ENCODE measurements around the gene TTC33.
"Not testable (repeated sequence)": the region's sequence is repeated elsewhere in the genome, so short reads cannot be mapped to it uniquely, and the experiment has no call there.

The TTC33 gene

DNA sequence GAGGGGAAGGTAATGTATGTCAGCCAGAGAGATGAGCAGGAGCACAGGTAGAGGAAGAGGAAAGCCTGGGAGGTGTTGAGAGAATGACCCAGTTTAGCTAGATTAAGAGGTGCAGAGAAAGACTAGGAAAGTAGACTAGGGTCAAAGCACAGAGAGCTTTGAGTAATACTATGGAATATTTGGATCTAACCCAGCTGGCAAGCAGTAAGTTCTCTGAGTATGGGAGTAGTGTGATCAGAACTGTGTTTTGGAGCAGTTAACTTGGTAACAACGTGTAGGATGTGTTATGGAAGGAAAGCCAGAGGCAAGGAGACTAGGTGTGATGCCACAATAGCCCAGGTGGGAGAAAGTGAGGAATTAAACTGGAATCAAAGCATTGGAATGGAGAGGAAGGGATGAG, 160.9 kb downstream of the TTC33 start:
- H3K9ac ChIP-seq (ENCODE audit: low read depth, low read length): no peak overlapping the region
- H3K36me3 ChIP-seq (ENCODE audit: insufficient read depth, low read length): no peaks in the 10 kb centered on the region
- no peaks in the 10 kb centered on the region for H3K4me1 ChIP-seq (ENCODE audit: insufficient read depth, low read length)

DNA sequence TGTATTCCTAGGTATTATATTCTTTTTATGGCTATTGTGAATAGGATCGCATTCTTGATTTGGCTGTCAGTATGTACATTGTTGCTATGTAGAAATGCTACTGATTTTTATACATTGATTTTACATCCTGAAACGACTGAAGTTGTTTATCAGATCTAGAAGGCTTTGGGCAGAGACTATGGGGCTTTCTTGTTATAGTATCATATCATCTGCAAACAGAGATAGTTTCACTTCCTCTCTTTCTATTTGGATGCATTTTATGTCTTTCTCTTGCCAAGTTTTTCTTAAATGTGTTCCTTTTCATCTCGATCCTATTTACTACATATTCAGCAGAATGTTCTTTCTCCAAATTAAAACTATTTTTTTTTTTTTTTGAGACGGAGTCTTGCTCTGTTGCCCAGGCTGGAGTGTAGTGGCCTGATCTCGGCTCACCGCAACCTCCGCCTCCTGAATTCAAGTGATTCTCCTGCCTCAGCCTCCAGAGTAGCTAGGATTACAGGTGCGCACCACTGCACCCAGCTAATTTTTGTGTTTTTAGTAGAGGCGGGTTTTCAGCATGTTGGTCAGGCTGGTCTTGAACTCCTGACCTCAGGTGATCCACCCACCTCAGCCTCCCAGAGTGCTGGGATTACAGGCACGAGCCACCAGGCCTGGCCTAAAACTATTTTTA, 163.9 kb downstream of the TTC33 start:
- not testable (repeated sequence) for H3K4me1 ChIP-seq (ENCODE audit: insufficient read depth, low read length); H3K9ac ChIP-seq (ENCODE audit: low read depth, low read length); H3K9me3 ChIP-seq (ENCODE audit: control insufficient read depth, insufficient read depth, low read length); H3K36me3 ChIP-seq (ENCODE audit: insufficient read depth, low read length)

More for the DNA sequence above, 160.9 kb downstream of the TTC33 start:
- no peaks in the 10 kb centered on the region for H3K9me3 ChIP-seq (ENCODE audit: control insufficient read depth, insufficient read depth, low read length)

DNA sequence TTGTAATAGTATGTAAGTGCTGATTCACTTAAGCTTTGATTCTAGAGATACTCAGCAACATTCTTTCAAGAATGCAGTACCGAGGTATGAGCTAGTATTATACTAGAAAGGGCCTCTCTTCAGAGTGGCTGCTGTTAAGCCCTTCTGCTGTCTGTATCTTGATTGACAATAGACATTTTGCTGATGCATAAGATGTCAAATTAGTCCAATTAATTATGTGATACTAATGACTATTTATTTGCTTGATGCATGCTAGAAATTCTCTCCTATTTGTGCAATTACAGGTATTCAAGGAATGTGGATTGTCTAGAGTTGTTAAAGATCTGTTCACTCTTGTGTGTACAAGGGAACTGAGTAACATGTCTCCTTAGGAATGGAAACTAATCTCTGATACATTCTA, 168.4 kb downstream of the TTC33 start:
- H3K4me1 ChIP-seq (ENCODE audit: insufficient read depth, low read length): no peaks in the 10 kb centered on the region
- no peaks in the 10 kb centered on the region for H3K9me3 ChIP-seq (ENCODE audit: control insufficient read depth, insufficient read depth, low read length)

DNA sequence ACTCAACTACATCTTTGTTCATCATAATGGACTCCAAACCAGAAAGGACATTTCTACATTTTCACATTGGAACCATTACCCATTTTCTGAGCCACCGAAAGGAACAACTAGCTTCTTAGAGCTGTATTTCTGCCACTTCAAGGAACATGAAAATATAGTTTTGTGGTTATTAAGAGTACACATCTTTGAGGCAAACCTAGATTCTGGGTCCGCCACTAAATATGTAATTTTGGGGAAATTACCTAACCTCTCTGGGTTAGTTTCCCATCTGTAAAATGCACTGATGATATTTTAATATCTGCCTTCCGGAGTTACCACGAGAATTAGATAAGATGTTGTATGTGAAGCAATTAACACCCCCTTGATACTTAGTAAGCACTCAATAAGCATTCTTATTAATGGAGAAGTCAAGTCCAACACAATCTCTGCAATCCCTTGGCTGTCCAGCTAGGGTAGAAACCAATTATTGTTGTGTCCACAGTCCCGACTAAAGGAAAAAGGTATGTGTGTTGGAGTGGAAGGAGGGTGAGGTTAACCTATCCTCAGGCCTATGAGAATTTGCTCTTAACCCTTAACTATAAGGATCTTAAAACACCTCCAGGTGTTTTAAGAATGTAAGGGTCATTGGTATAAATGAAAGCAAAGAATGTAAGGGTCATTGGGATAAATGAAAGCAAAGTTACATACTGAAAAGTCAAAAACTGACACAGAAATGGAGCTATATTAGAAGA, 170.1 kb downstream of the TTC33 start:
- H3K9me3 ChIP-seq (ENCODE audit: control insufficient read depth, insufficient read depth, low read length): no peaks in the 10 kb centered on the region
- no peaks in the 10 kb centered on the region for H3K36me3 ChIP-seq (ENCODE audit: insufficient read depth, low read length)
- H3K9ac ChIP-seq (ENCODE audit: low read depth, low read length): no peak overlapping the region
- H3K4me1 ChIP-seq (ENCODE audit: insufficient read depth, low read length): no peaks in the 10 kb centered on the region

More for the DNA sequence above, 168.4 kb downstream of the TTC33 start:
- Histone ChIP-seq H3K9ac (ENCODE audit: low read depth, low read length) (no peak overlapping the region), H3K36me3 (ENCODE audit: insufficient read depth, low read length) (no peaks in the 10 kb centered on the region)

DNA sequence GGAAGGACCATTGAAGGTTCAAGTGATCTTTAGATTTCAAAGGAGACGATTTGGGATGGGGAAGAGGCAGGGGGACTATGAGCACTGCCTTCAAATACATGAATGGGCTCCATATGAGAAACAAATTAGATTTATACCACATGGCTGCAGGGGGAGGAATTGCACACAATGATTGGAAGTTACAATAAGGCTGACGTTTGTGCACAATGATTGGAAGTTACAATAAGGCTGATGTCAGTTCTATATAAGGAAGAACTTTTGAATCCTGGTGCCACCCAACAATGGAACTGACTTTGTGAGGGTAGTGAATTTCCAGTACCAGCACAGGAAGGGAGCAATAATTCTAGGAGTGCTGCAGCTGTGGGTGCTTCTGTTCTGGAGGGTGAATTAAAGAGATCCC, 171.7 kb downstream of the TTC33 start:
- no peaks in the 10 kb centered on the region for H3K9me3 ChIP-seq (ENCODE audit: control insufficient read depth, insufficient read depth, low read length)
- no peaks in the 10 kb centered on the region for H3K4me1 ChIP-seq (ENCODE audit: insufficient read depth, low read length)
- no peaks in the 10 kb centered on the region for H3K36me3 ChIP-seq (ENCODE audit: insufficient read depth, low read length)
- no peak overlapping the region for H3K9ac ChIP-seq (ENCODE audit: low read depth, low read length)

DNA sequence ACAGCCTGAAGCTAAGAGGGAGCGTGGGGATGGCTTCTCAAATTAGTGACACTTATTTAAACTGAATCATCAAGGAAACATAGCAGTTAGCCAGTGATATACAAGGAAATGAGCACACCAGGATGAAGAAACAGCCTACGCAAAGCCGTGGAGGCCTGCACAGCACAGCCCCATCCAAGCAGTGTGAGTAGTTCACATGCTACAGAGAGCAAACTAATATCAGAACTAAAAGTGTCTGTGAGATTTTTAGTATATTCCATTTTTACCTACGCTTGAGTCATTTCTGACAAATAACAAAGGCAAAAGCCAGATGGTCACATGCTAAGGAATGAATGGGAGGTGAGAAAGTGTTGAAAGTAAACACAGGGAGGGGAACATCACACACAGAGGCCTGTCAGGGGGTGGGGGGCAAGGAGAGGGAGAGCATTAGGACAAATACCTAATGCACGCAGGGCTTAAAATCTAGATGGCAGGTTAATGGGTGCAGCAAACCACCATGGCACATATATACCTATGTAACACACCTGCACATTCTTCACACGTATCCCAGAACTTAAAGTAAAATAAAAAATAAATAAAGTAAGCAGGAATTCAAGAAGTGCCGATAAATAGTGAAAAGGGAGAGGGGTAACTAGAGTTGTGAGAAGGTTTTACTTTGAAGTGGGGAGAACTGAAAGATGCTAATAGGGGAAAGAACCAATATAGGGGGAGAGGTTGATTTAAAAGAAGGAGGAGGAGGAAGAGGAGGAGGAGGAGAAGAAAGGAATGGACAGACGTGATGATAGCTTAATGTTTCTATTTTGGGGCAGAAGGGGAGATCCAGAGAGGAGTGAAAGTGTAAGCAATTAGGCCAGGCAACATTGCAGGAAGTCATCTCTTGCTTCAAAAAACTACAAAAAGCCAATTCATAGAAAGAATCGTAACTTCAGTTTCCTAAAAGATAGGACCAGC, 177.0 kb downstream of the TTC33 start:
- Histone ChIP-seq H3K36me3 (ENCODE audit: insufficient read depth, low read length) (no peaks in the 10 kb centered on the region), H3K4me1 (ENCODE audit: insufficient read depth, low read length) (peaks cover 7% of the 10 kb centered on the region), H3K9ac (ENCODE audit: low read depth, low read length) (no peak overlapping the region), H3K9me3 (ENCODE audit: control insufficient read depth, insufficient read depth, low read length) (no peaks in the 10 kb centered on the region)

DNA sequence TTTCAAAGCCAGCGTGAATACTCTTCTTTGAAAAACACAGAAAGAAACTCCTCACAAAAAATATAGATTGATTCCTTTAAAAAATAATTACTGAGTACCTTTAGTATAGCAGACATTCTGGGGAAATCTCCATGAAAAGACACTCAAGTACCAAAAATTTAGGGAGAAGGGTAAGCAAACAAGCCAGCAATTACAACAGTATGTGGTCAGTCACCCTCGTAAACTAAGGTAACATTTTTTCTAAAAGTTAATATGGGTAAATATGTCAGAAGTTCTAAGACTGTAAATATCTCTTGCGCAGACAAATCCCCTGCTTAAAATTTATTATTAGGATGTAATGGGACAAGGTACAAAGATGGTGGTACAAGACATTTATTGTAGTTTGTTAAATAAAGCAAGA, 178.0 kb downstream of the TTC33 start:
- Histone ChIP-seq H3K9ac (ENCODE audit: low read depth, low read length) (no peak overlapping the region), H3K9me3 (ENCODE audit: control insufficient read depth, insufficient read depth, low read length) (no peaks in the 10 kb centered on the region), H3K36me3 (ENCODE audit: insufficient read depth, low read length) (no peaks in the 10 kb centered on the region), H3K4me1 (ENCODE audit: insufficient read depth, low read length) (peaks cover 7% of the 10 kb centered on the region)

DNA sequence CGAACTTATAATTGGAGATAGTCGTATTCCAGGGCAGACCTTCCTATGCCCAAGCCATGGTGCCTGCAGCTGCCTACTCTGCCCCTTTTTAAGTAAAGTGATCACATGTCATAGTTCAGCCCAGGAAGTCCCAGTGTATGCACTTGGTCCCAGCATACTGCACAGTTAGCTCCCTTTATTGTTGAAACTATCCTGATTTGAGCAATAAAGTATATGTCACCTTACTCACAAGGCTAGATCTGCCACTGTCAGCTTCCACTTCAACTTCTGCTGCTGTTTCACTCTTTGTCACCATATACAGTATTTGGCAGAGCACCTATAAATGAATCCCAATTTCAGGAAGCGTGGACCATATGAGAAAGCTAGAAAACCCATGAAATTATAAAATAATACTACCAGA, 179.8 kb downstream of the TTC33 start:
- H3K4me1 ChIP-seq (ENCODE audit: insufficient read depth, low read length): peaks cover 7% of the 10 kb centered on the region
- no peak overlapping the region for H3K9ac ChIP-seq (ENCODE audit: low read depth, low read length)
- no peaks in the 10 kb centered on the region for H3K9me3 ChIP-seq (ENCODE audit: control insufficient read depth, insufficient read depth, low read length)
- H3K36me3 ChIP-seq (ENCODE audit: insufficient read depth, low read length): no peaks in the 10 kb centered on the region

DNA sequence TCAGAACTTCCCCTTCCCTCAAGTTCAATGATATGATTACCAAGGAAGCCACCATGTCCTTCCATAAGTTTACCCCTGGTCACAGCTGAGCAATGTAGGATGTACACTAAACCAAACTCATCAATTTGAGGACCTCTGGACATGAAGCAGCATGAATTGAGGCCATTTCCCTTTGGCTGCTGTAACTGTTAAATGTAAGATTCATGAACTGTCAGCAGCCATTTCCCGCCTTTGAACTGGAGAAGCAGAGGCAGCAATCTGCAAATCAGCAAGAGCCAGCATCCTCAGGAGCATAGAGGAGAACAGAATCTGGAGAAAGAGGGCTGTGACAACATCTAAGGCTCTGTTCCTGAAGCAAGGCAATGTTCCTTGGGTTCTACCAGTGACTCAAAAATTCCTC, 180.3 kb downstream of the TTC33 start:
- no peaks in the 10 kb centered on the region for H3K36me3 ChIP-seq (ENCODE audit: insufficient read depth, low read length)
- H3K4me1 ChIP-seq (ENCODE audit: insufficient read depth, low read length): peaks cover 7% of the 10 kb centered on the region
- H3K9ac ChIP-seq (ENCODE audit: low read depth, low read length): no peak overlapping the region
- H3K9me3 ChIP-seq (ENCODE audit: control insufficient read depth, insufficient read depth, low read length): no peaks in the 10 kb centered on the region

DNA sequence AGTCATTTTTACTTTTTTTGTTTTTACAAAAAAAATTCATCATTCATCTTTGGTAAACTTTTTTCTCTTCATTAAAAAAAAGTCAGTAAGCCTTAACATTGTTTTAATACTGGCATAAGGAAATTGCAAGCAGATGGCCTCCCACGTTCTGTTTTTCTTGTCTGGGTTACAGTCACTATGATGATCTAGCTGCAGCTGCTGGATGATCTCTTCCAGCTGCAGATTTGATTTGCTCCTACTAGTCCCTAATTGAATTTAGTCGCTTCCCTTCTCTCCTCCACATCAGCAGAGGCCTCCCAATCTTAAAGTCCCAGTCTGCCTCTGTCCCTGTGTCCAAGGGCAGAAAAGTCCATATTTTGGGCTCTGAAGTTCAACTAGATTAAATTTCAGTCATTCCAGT, 182.8 kb downstream of the TTC33 start:
- Histone ChIP-seq H3K9ac (ENCODE audit: low read depth, low read length) (no peak overlapping the region), H3K4me1 (ENCODE audit: insufficient read depth, low read length) (no peaks in the 10 kb centered on the region), H3K9me3 (ENCODE audit: control insufficient read depth, insufficient read depth, low read length) (no peaks in the 10 kb centered on the region), H3K36me3 (ENCODE audit: insufficient read depth, low read length) (no peaks in the 10 kb centered on the region)

DNA sequence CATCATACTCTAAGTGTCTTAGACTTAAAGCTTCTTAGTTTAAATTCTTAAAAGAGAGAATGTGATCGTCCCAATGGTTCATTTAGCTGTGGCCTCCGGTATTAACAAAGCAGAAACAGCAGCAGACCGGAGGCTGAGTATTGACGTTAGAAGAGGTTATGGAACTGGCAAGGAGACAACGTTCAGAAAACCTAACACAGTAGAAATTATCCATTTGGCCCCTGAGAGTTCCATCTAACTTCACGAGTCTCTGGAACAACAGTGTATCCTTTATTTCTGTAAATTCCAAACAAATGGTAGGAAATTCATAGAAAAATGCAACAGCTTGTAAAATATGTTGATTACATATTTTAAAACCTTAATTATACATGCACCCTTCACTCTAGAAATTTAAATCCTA, 183.4 kb downstream of the TTC33 start:
- no peaks in the 10 kb centered on the region for H3K9me3 ChIP-seq (ENCODE audit: control insufficient read depth, insufficient read depth, low read length)
- H3K4me1 ChIP-seq (ENCODE audit: insufficient read depth, low read length): no peaks in the 10 kb centered on the region
- no peak overlapping the region for H3K9ac ChIP-seq (ENCODE audit: low read depth, low read length)
- no peaks in the 10 kb centered on the region for H3K36me3 ChIP-seq (ENCODE audit: insufficient read depth, low read length)

DNA sequence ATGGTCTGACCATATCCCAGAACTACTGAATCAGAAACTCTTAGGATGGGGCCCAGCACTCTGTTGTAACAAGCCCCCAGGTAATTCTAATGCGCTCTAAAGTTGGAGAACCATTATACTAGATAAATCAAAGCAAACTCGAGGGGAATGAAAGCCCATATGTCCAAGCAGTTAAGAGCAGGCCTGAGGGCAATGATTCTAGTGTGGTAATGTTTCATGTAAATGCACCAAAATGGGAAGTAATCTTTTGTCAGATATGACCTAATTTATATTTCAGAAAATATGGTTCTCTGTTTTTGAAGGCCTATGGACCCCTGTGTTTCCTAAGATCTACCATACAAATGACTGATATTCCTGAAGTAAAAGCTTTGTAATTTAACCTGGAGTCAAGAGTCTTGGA, 184.0 kb downstream of the TTC33 start:
- Histone ChIP-seq H3K9ac (ENCODE audit: low read depth, low read length) (no peak overlapping the region), H3K36me3 (ENCODE audit: insufficient read depth, low read length) (no peaks in the 10 kb centered on the region), H3K4me1 (ENCODE audit: insufficient read depth, low read length) (no peaks in the 10 kb centered on the region), H3K9me3 (ENCODE audit: control insufficient read depth, insufficient read depth, low read length) (no peaks in the 10 kb centered on the region)

DNA sequence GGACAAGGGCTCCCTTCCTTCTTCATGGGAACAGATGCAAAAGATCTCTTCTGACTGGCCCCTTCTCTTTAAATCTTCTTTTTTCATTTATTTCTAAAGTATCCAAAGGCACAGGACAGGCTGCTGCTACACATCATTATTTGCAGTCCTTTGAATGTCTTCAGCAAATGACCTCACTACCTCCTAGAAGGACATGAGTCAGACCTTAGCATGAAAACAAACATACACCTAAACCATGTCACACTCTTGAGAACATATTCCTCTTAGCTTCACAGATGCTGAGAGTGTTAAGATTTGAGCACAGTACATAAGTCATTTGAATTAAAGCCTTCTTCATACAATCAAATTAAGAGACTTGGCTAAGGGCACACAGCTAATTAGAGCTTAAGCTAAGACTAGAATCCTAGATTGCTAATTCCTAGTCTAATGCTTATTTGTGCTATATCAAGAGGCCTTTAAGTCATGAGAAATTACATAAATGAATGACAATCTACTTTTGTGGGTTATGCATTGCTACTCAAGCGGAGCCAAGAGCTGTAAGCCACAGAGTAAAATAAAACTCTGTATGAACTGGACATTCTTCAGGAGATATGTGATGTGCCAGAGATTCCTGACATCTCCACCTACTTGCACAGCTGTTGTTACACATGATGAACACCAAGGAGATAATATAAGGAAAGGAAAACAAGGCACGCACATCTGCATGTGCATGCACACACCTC, 185.2 kb downstream of the TTC33 start:
- no peaks in the 10 kb centered on the region for H3K9me3 ChIP-seq (ENCODE audit: control insufficient read depth, insufficient read depth, low read length)
- no peaks in the 10 kb centered on the region for H3K4me1 ChIP-seq (ENCODE audit: insufficient read depth, low read length)
- no peaks in the 10 kb centered on the region for H3K36me3 ChIP-seq (ENCODE audit: insufficient read depth, low read length)
- H3K9ac ChIP-seq (ENCODE audit: low read depth, low read length): no peak overlapping the region
